HG03571 (cell line): ENCODE results near the gene RAB11FIP3.

Experiments used
- ATAC-seq: cut with Tn5 transposase; IDR thresholded peaks from one replicate; pipeline ENCODE4 v1.9.1; 2021; ENCODE audit not compliant: unreplicated experiment

Gene RAB11FIP3

GRCh38 chr16:424033-424622 lies 1.3 kb upstream of the RAB11FIP3 start:
- no peak for ATAC-seq

- ATAC-seq, result no peak
These were observed 797 bp upstream of the RAB11FIP3 start for GRCh38 chr16:424623-425081.

GRCh38 chr16:425740-426114 lies 278 bp downstream of the RAB11FIP3 start:
- ATAC-seq, result peak; percentile 28

GRCh38 chr16:426115-426905 lies 861 bp downstream of the RAB11FIP3 start:
- ATAC-seq, result peak; percentile 21

- ATAC-seq, result no peak
These were observed 1.4 kb downstream of the RAB11FIP3 start for GRCh38 chr16:426906-427249.

GRCh38 chr16:427250-427649 lies 1.8 kb downstream of the RAB11FIP3 start:
- no peak for ATAC-seq

GRCh38 chr16:430904-431303 lies 5.5 kb downstream of the RAB11FIP3 start:
- no peak for ATAC-seq

GRCh38 chr16:440627-441026 lies 15.2 kb downstream of the RAB11FIP3 start:
- ATAC-seq, result no peak

GRCh38 chr16:441447-441846 lies 16.0 kb downstream of the RAB11FIP3 start:
- no peak for ATAC-seq

- ATAC-seq, result no peak
These were observed 17.5 kb downstream of the RAB11FIP3 start for GRCh38 chr16:442976-443375.

- no peak for ATAC-seq
These were observed 18.6 kb downstream of the RAB11FIP3 start for GRCh38 chr16:444027-444426.

GRCh38 chr16:445566-445965 lies 20.1 kb downstream of the RAB11FIP3 start:
- ATAC-seq, result no peak

GRCh38 chr16:450385-450784 lies 24.9 kb downstream of the RAB11FIP3 start:
- no peak for ATAC-seq

- ATAC-seq, result no peak
These were observed 25.5 kb downstream of the RAB11FIP3 start for GRCh38 chr16:450785-451512.

- ATAC-seq, result no peak
These were observed 29.0 kb downstream of the RAB11FIP3 start for GRCh38 chr16:454397-454940.

GRCh38 chr16:455453-455852 lies 30.0 kb downstream of the RAB11FIP3 start:
- ATAC-seq, result no peak

GRCh38 chr16:456891-457483 lies 31.5 kb downstream of the RAB11FIP3 start:
- ATAC-seq, result no peak

- no peak for ATAC-seq
These were observed 32.4 kb downstream of the RAB11FIP3 start for GRCh38 chr16:457732-458400.

- no peak for ATAC-seq
These were observed 34.3 kb downstream of the RAB11FIP3 start for GRCh38 chr16:459761-460160.

- ATAC-seq, result no peak
These were observed 35.3 kb downstream of the RAB11FIP3 start for GRCh38 chr16:460787-461186.

- no peak for ATAC-seq
These were observed 37.6 kb downstream of the RAB11FIP3 start for GRCh38 chr16:463071-463470.
